HL-60 (cell line): Measurements from ENCODE around the gene CDC42BPA.

Experiments used
- DNase-seq, 2 experiments: peaks; one replicate each; pipeline ENCODE4 v3.0.0-alpha.2; 2010 to 2020; ENCODE audit warnings: low read depth in 1 of 2, low spot score in 1 of 2
- H3K27ac ChIP-seq: fragments of 250-450 bp; sonication (Bioruptor Pico); replicated peaks from 2 replicates; pipeline ENCODE4 v1.5.1; 2020; ENCODE audit warnings: mild to moderate bottlenecking, moderate library complexity
- H3K27me3 ChIP-seq: fragments of 250-450 bp; sonication (Bioruptor Pico); 2 replicates; pipeline ENCODE4 v1.5.1; 2021; ENCODE audit warnings: mild to moderate bottlenecking, moderate library complexity; ENCODE audit not compliant: insufficient read depth, poor library complexity, severe bottlenecking
- H3K4me3 ChIP-seq: replicated peaks from 2 replicates; pipeline ENCODE4 v1.5.1; 2011; ENCODE audit warnings: mild to moderate bottlenecking, control low read depth, low read length; ENCODE audit not compliant: insufficient read depth
- GABPA ChIP-seq: IDR thresholded peaks from 2 replicates; pipeline ENCODE4 v1.6.1; 2012; ENCODE audit warnings: low read depth
- POLR2AphosphoS5 ChIP-seq: IDR thresholded peaks from 2 replicates; pipeline ENCODE4 v1.6.1; 2012; ENCODE audit warnings: low read depth
- REST ChIP-seq: IDR thresholded peaks from 2 replicates; pipeline ENCODE4 v1.6.1; 2012; ENCODE audit warnings: low read depth; ENCODE audit not compliant: insufficient replicate concordance
- SPI1 ChIP-seq: IDR thresholded peaks from 2 replicates; pipeline ENCODE4 v1.6.1; 2012; ENCODE audit warnings: low read depth, mild to moderate bottlenecking, borderline replicate concordance
- TF ChIP-seq, protein P1 (sequence below): IDR thresholded peaks from one replicate; pipeline ENCODE4 v1.5.1; 2011; ENCODE audit warnings: low read length, control low read depth, inconsistent platforms; ENCODE audit not compliant: insufficient read depth

Gene CDC42BPA

GRCh38 chr1:227043755-227044154, 274.5 kb downstream of the CDC42BPA start:
- no peak overlapping the region for H3K27ac ChIP-seq
- peaks cover 3% of the 10 kb centered on the region for H3K27me3 ChIP-seq
- TF ChIP-seq SPI1 = no peak
- no peak for TF ChIP-seq REST
- TF ChIP-seq, protein P1, sequence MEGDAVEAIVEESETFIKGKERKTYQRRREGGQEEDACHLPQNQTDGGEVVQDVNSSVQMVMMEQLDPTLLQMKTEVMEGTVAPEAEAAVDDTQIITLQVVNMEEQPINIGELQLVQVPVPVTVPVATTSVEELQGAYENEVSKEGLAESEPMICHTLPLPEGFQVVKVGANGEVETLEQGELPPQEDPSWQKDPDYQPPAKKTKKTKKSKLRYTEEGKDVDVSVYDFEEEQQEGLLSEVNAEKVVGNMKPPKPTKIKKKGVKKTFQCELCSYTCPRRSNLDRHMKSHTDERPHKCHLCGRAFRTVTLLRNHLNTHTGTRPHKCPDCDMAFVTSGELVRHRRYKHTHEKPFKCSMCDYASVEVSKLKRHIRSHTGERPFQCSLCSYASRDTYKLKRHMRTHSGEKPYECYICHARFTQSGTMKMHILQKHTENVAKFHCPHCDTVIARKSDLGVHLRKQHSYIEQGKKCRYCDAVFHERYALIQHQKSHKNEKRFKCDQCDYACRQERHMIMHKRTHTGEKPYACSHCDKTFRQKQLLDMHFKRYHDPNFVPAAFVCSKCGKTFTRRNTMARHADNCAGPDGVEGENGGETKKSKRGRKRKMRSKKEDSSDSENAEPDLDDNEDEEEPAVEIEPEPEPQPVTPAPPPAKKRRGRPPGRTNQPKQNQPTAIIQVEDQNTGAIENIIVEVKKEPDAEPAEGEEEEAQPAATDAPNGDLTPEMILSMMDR = no peak
- no peak overlapping the region for H3K4me3 ChIP-seq
- DNase-seq = no peak

GRCh38 chr1:227042292-227042691, 276.0 kb downstream of the CDC42BPA start:
- peaks cover 3% of the 10 kb centered on the region for H3K27me3 ChIP-seq
- no peak for DNase-seq
- no peak overlapping the region for H3K27ac ChIP-seq
- TF ChIP-seq GABPA (no peak), SPI1 (no peak)
- TF ChIP-seq, protein P1 = no peak
- no peak overlapping the region for H3K4me3 ChIP-seq

DNA sequence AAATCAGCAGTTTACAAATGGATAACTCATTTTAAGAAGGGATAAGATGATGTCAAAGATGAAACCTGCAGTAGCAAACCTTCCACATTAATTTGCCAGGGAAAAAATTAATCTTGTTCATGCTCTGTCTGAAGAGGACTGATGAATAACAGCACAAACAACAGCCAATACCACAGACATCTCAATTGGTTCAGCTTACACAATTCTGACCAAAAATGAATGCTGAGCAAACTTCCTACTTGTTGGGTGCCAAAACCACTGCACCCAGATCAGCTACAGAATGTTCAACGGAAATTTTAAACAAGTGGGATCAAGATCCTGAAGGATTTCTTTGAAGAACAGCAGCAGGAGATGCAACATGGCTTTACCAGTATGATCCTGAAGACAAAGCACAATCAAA, 279.9 kb downstream of the CDC42BPA start:
- Histone ChIP-seq H3K27ac (no peak overlapping the region), H3K27me3 (peaks cover 3% of the 10 kb centered on the region), H3K4me3 (no peak overlapping the region)
- TF ChIP-seq REST = no peak
- TF ChIP-seq SPI1 = no peak
- TF ChIP-seq, protein P1 = no peak
- TF ChIP-seq POLR2AphosphoS5 = no peak
- TF ChIP-seq GABPA = no peak
- DNase-seq = no peak

DNA sequence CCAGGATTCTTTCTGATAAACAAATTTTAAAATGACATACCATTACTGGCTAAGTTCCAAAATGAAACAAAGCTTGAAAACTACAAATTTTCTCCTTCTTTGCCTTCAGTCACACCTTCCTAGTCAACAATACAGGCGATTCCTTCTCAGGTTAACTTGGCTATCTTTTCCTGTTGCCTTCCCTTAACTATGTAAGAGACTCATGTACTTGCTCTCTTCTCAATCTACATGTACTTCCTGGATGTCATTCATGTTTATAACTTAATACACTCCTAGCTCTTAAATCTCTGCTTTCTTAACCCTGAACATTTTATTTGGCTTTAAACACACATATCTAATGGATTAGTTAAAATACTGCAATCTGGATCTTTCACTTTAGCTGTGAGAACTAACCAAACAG, 281.2 kb downstream of the CDC42BPA start:
- Histone ChIP-seq H3K4me3 (no peak overlapping the region), H3K27ac (no peak overlapping the region), H3K27me3 (peaks cover 3% of the 10 kb centered on the region)
- no peak for DNase-seq
- no peak for TF ChIP-seq SPI1
- TF ChIP-seq POLR2AphosphoS5 = no peak
- no peak for TF ChIP-seq REST
- TF ChIP-seq, protein P1 = no peak
